ENCODE data around the gene TEX55.
"Not testable (repeated sequence)": the region's sequence is repeated elsewhere in the genome, so short reads cannot be mapped to it uniquely, and the experiment has no call there.

The TEX55 gene

GRCh38 chr3:119160361-119160760 is 14.4 kb downstream of the TEX55 start:
- no peak for DNase-seq (ENCODE audit: extremely low read depth in 1 of 2, low read depth in 1 of 2)

DNA sequence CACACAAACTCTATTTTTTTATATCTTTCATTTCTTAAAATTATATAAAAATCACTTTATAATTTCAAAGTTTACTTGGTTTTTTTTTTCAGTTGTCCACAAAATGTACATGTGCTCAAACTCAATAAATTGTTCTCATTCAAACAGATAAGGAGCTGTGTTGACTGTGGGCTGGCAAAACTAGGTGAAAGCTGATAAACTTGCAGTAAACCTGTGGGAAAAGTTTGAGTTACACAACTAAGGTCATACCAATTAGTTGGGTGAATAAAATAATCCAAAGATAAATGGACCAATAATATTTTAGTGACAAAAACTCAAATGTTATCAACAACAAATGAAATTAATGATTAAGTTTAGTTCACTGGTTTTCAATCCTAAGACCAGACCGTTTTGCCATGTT is 14.8 kb downstream of the TEX55 start:
- no peak for DNase-seq (ENCODE audit: extremely low read depth in 1 of 2, low read depth in 1 of 2)

GRCh38 chr3:119161240-119161639 is 15.3 kb downstream of the TEX55 start:
- no peak for DNase-seq (ENCODE audit: extremely low read depth in 1 of 2, low read depth in 1 of 2)

DNA sequence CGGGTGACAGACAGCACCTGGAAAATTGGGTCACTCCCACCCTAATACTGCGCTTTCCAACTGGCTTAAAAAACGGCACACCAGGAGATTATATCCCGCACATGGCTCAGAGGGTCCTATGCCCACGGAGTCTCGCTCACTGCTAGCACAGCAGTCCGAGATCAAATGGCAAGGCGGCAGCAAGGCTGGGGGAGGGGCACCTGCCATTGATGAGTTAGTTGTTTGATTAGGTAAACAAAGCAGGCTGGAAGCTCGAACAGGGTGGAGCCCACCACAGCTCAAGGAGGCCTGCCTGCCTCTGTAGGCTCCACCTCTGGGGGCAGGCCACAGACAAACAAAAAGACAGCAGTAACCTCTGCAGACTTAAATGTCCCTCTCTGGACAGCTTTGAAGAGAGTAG is 18.8 kb downstream of the TEX55 start:
- DNase-seq (ENCODE audit: extremely low read depth in 1 of 2, low read depth in 1 of 2): not testable (repeated sequence)

DNA sequence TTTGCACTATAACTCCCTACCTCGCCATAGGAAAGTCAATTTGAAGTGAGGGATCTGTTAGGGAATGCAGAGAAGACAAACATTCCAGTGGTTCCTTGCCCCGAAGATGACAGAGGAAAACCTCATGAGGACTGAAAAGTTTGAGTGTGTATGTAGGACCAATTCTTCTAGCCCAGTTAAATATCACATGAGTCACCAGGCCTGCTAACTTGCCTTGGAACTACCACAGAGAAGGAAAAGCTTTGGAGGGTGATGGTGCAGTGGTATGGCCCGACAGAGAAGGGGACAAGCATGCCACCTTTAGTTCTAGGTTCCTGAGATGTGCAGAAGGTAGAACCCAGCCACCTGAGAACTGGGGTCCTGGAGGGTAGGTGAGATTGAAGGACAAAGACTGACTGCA is 24.9 kb downstream of the TEX55 start:
- no peak for DNase-seq (ENCODE audit: extremely low read depth in 1 of 2, low read depth in 1 of 2)

DNA sequence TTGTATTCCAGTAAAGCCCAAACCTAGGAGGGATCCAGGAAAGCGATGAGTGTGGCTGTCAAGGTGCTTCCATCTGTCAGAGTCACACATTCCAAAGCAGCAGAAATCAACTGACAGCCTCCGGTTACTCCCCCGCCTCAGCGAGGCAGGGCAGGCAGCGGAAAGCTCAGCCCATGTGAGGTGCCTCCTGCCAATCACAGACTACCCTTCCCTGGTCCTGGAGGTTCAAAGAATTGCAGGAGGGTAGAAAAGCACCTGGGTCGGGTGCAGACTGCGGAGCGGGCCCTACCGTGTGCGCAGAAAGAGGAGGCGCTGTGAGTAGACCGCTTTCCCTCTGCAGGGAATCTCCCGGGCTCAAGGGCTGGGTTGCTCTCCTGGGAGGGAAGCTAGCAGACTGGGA is 27.4 kb downstream of the TEX55 start, which contains the start of gene UPK1B:
UPK1B (plus strand) TSS at position 274 of the 400 bp plus-strand sequence. CDS start 13,144 bp downstream, outside the sequence.
- no peak for DNase-seq (ENCODE audit: extremely low read depth in 1 of 2, low read depth in 1 of 2)

GRCh38 chr3:119175872-119176756 is 30.1 kb downstream of the TEX55 start:
- DNase-seq (ENCODE audit: extremely low read depth in 1 of 2, low read depth in 1 of 2): no peak

DNA sequence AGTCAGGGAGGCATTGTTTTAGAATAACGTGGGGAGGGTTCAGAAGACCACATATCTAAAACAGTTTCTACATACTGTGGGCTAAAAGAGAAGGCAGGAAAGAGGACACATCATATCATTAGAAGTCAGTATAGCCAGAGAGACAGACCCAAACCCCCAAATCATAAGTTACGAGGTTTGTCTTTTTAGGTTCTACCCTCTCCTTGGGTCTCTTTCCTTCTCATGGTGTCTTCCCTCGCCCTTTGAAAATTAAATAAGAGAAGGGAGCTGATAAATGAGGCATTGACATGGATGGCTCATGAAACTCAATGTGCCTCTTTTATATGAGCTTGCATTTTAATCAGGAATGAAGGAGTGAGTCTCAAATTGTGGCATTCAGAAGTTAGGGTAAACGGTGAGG is 30.8 kb downstream of the TEX55 start:
- DNase-seq (ENCODE audit: extremely low read depth in 1 of 2, low read depth in 1 of 2): no peak

DNA sequence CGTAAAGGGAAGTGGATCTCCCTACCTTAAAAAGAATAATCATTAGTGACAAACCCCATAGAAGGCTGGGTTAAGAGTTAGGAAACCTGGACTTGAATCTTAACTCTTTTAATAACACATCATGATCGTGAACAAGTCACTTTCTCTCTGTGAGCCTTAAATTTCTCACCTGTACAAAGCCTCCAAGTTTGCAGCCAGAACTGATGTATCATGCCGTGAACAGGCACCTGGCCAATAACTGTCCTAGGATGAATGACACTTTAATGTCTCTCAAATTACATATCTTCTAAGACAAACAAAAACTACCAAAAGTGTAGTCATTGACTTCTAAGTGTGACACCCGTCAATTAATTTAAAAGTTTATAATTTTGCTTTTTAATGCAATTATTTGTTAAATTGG is 31.4 kb downstream of the TEX55 start:
- DNase-seq (ENCODE audit: extremely low read depth in 1 of 2, low read depth in 1 of 2): no peak

DNA sequence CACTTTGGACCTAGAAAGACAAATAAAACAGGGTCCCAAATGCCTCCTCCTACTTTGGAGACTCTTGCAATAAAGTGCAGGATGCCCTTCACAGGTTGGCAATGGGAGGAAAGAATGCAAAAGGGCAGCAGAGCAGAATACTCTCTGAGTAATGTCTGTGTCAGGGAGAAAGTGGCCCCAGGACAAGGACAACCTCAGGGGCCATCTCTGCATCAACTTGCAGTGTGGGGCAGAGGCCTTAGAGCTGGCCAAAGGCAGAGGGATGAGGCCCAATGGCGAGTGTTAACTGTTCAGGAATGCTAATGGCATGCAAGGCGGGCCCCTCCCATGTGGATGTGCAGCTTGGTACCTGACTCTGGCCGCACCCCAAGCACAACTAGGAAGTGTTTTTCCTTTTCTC is 35.8 kb downstream of the TEX55 start:
- no peak for DNase-seq (ENCODE audit: extremely low read depth in 1 of 2, low read depth in 1 of 2)

DNA sequence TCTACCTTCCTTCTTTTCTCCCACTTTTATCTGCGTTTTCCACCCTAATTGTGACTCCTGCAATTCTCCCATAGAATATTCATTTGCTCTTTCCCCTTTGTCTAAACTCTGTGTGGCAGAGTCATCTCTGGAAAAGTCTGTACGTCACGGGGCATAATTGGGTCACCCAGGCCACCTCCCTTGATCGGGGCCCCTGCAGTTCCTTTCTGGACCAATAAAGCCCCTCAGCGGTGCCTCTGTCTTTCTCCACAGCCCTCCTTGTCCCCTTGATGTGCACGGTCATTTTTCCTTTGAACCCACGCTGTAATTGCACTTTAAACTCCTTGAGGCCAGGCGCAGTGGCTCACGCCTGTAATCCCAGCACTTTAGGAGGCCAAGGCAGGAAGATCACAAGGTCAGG is 38.1 kb downstream of the TEX55 start:
- DNase-seq (ENCODE audit: extremely low read depth in 1 of 2, low read depth in 1 of 2): no peak

- DNase-seq (ENCODE audit: extremely low read depth in 1 of 2, low read depth in 1 of 2): no peak
These were observed 39.0 kb downstream of the TEX55 start for GRCh38 chr3:119184796-119185570.

- DNase-seq (ENCODE audit: extremely low read depth in 1 of 2, low read depth in 1 of 2): no peak
These were observed 41.3 kb downstream of the TEX55 start for GRCh38 chr3:119187266-119187665.

DNA sequence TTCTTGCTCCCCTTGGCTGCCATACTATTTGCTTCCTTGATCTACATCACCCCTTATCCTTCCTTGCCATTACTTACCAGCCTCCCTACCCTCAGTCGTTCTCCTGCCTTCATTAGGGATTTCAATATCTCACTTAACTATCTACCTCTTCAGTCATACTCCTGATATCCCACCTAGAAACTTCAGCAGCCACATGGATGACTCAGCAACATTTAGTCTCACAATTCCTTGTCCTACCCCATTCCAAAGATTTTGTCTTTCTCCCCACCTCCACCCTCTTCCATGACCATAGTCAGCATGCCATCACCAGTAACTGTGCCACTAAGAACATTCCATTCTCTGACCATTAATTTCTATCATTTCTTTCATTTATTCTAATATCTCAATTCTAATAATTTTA is 45.8 kb downstream of the TEX55 start:
- DNase-seq (ENCODE audit: extremely low read depth in 1 of 2, low read depth in 1 of 2): no peak

GRCh38 chr3:119194237-119195150 is 48.5 kb downstream of the TEX55 start:
- DNase-seq (ENCODE audit: extremely low read depth in 1 of 2, low read depth in 1 of 2): no peak

- no peak for DNase-seq (ENCODE audit: extremely low read depth in 1 of 2, low read depth in 1 of 2)
These were observed 49.1 kb downstream of the TEX55 start for GRCh38 chr3:119195151-119195476.

DNA sequence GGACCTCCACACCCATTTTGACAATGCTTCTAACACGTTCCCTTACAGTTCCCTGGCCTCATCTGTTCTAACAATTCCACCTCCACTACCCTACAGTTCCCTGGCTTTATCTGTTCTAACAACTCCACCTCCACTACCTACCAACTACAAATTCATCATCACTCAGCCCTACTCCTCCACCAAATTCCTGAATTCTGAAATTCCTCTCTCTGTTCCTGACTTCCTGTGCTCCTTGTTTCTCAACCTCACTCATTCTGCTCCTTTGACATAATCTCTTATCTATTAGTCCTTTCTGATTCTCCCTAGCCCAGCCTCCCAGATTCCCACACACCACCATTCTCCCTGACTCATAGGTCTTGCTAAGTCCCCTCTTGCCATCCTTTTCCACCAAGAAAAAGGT is 49.9 kb downstream of the TEX55 start:
- DNase-seq (ENCODE audit: extremely low read depth in 1 of 2, low read depth in 1 of 2): no peak
